GM10266 (cell line): ENCODE measurements around the gene C20orf96.

Experiments
- DNase-seq: peaks from one replicate; pipeline ENCODE4 v3.0.0; 2012; ENCODE audit errors: extremely low spot score
- TF ChIP-seq, protein P1 (sequence below): IDR thresholded peaks from 2 replicates; pipeline ENCODE4 v1.5.1; 2012; ENCODE audit warnings: mild to moderate bottlenecking, low read depth; ENCODE audit not compliant: control insufficient read depth, insufficient read depth; ENCODE audit errors: missing control alignments

Gene C20orf96

DNA sequence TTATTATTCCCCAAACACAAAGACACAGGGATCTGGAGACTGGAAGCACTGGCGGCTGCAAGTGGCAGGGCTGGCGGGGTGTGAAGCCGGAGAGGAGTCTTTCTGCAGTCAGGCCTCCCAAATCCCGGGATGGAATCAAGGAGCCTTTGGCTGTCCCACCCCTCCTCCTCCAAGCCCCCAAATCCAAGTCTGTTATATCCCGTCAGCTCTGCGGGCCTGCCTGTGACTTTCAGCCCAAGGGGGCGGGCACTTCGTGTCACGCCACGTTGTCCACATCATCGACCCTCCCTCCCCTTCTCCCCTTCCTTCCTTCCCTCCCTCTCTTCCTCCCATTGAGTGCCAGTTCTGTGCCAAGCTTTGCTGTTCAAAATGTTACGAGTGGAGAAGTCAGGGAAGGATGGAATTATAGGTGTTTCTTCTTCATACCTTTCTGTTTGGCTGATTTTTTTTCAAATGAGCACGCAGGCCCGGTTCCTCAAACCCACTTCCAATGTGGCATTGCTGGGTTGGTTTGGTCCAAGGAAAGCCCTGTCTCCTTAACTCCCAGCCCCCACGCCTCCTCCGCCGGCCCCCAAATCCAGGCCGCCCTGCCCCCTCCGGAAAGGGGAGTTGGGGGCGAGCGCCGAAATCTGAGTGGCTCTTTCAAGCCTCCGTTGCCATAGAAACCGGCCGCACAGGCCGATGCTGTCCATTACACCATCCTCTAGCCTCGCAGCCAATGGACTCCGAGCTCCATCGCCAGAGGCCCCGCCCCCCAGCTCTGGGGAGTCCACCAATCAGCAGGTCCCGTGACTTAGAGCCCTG, 19.5 kb upstream of the C20orf96 start:
- TF ChIP-seq, protein P1, sequence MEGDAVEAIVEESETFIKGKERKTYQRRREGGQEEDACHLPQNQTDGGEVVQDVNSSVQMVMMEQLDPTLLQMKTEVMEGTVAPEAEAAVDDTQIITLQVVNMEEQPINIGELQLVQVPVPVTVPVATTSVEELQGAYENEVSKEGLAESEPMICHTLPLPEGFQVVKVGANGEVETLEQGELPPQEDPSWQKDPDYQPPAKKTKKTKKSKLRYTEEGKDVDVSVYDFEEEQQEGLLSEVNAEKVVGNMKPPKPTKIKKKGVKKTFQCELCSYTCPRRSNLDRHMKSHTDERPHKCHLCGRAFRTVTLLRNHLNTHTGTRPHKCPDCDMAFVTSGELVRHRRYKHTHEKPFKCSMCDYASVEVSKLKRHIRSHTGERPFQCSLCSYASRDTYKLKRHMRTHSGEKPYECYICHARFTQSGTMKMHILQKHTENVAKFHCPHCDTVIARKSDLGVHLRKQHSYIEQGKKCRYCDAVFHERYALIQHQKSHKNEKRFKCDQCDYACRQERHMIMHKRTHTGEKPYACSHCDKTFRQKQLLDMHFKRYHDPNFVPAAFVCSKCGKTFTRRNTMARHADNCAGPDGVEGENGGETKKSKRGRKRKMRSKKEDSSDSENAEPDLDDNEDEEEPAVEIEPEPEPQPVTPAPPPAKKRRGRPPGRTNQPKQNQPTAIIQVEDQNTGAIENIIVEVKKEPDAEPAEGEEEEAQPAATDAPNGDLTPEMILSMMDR: no peak
- peak; percentile 96 for DNase-seq

DNA sequence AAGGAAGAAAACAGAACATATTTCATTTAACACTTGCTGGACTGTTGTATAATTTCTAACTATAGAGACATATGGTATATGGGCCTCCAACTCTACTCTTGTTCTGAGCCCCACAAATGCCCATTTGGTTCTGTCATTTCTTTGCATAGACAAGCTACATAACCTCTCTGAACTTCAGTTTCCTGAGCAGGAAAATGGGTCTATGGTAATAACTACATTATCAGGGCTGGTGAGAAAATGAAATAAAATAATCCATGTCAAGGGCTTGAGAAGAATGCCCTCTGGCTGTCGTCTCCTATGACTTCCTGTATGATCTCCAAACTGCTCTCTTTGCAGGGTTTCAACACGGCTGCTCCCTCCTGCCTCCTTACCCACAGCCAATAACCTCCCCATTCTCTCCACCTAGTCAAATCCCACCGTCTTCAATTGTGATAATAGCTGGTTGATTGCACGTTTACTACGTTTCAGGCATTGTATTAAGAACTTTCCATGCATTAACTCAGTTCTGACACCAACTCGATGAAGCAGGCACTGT, 18.8 kb upstream of the C20orf96 start:
- no peak for DNase-seq

GRCh38 chr20:308427-309038, 18.0 kb upstream of the C20orf96 start:
- no peak for DNase-seq
- TF ChIP-seq, protein P1: no peak

More for the DNA sequence above, 18.8 kb upstream of the C20orf96 start:
- TF ChIP-seq, protein P1: no peak

DNA sequence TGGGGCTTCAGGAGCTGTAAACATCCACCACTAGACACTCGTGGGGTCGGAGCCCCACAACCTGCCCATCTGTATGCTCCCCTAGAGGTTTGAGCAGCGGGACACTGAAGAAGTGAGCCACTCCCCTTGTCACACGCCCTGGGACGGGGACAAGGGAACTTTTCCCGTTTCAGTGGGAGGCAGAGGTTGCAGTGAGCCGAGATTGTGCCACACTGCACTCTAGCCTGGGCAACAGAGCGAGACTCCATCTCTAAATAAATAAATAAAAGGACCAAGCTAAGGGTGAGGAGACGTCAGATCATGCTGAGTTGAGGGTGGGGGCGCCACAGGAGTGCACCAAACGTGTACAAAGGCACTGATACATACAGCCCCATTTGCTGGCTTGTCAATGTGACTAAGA, 15.2 kb upstream of the C20orf96 start:
- TF ChIP-seq, protein P1: no peak
- no peak for DNase-seq

GRCh38 chr20:301886-302848, 11.6 kb upstream of the C20orf96 start:
- TF ChIP-seq, protein P1: no peak
- DNase-seq: no peak

- DNase-seq: no peak
These were observed 9.9 kb upstream of the C20orf96 start for GRCh38 chr20:300345-300990.

More at GRCh38 chr20:300345-300990, 9.9 kb upstream of the C20orf96 start:
- TF ChIP-seq, protein P1: no peak
